IPS-20b (cell line): ENCODE measurements around the gene ANKS1B.

Experiments
- H3K27ac ChIP-seq: one replicate; pipeline ENCODE4 v1.5.1; 2013; ENCODE audit warnings: low read length
- H3K27me3 ChIP-seq: 2 replicates; pipeline ENCODE4 v1.6.1; 2013; ENCODE audit warnings: mild to moderate bottlenecking, low read length, inconsistent platforms; ENCODE audit not compliant: insufficient read depth
- H3K36me3 ChIP-seq: 2 replicates; pipeline ENCODE4 v1.6.1; 2013; ENCODE audit warnings: low read depth, mild to moderate bottlenecking, inconsistent platforms, low read length, moderate library complexity; ENCODE audit not compliant: insufficient read depth
- H3K4me1 ChIP-seq: 2 replicates; pipeline ENCODE4 v1.6.1; 2013; ENCODE audit warnings: mild to moderate bottlenecking, control low read depth, inconsistent platforms, low read length, moderate library complexity; ENCODE audit not compliant: insufficient read depth
- H3K4me3 ChIP-seq: 2 replicates; pipeline ENCODE4 v1.5.1; 2013; ENCODE audit warnings: mild to moderate bottlenecking, low read length, inconsistent platforms
- H3K9ac ChIP-seq: 2 replicates; pipeline ENCODE4 v1.6.1; 2013; ENCODE audit warnings: low read depth, mild to moderate bottlenecking, inconsistent platforms, low read length, moderate library complexity
- H3K9me3 ChIP-seq: 2 replicates; pipeline ENCODE4 v1.6.1; 2013; ENCODE audit warnings: mild to moderate bottlenecking, low read depth, low read length, inconsistent platforms; ENCODE audit not compliant: insufficient read depth

The ANKS1B gene

DNA sequence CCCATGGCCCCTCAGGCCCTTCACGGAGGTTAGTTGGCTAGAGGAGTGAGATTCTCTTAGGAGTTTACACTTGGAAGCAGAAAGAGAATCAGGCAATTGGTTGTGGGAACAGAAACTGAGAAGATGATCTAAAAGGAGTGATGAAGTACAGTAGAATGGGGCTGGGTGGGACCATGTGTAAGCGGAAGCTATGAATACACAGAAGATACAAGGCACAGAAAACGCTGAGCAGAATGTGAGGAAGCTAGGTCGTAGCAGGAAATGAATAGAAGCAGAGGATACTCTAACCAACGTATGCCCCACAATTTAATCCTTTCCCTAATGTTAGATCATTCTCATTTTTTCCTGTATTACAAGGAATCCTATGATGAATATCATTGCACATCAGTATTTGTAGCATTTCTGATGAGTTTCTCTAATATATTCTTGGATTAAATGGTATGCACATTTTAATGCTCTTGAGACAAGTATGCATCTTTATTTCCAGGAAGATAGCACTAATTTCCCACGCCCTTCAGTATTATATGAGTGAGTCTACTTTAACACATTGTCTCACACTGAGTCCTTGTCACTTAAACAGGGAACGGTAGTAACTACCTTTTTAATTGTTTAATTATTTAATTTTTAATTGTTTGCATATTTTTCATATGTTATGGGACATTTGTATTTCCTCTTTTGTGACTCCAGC, 1066.4 kb downstream of the ANKS1B start:
- H3K36me3 ChIP-seq = no peaks in the 10 kb centered on the region
- H3K27me3 ChIP-seq = no peaks in the 10 kb centered on the region
- H3K4me3 ChIP-seq = no peak overlapping the region
- H3K9me3 ChIP-seq = no peaks in the 10 kb centered on the region
- H3K4me1 ChIP-seq = no peaks in the 10 kb centered on the region
- no peak overlapping the region for H3K9ac ChIP-seq
- H3K27ac ChIP-seq = no peak overlapping the region

DNA sequence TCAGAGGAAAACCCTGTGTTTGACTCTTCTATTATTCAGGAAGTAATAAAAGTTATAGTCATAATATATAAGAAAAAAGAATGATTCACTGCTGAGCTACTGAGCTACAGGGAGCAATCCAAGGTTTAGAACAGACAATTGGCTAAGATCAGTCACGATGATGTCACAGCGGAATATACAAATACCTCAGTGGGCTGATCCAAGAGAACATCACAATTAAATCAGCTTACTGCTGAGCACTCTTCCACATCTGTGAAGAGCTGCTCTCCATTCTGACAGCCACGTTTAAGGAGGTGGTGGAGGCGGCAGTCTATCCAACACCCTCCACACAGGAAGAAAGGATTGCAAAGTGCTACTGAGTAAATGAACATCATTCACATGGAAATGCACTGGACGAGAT, 1068.6 kb downstream of the ANKS1B start:
- Histone ChIP-seq H3K27ac (no peak overlapping the region), H3K9me3 (no peaks in the 10 kb centered on the region), H3K4me1 (no peaks in the 10 kb centered on the region), H3K4me3 (no peak overlapping the region), H3K9ac (no peak overlapping the region), H3K27me3 (no peaks in the 10 kb centered on the region), H3K36me3 (no peaks in the 10 kb centered on the region)

DNA sequence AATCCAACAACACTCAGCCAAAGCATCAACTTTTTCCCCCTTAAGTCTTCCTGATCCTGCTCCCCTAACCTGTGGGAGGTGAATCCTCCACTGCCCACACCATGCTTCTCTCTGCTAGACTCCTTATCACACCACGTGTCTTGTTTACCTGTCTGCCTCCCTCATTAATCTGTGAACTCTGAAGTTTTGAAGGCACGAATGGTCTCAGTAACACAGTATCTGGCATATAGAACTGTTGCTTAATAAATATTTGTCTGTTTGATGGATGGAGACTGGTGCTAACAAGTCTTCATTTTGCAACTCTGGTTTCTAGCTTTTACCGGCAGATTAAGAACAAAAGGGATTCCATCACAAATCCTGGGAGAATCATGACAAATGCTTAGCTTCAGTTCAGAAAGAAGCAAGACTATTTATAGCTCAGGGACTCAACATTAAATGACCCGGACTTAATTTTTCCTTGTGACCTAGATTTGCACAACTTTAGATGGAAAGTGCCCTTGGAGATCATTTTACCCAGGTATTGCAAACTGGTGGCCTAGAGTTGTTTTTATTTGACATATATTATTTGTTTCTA, 1072.2 kb downstream of the ANKS1B start:
- Histone ChIP-seq H3K9ac (no peak overlapping the region), H3K4me1 (peaks cover 6% of the 10 kb centered on the region), H3K9me3 (no peaks in the 10 kb centered on the region), H3K36me3 (no peaks in the 10 kb centered on the region), H3K4me3 (no peak overlapping the region), H3K27ac (no peak overlapping the region), H3K27me3 (no peaks in the 10 kb centered on the region)

DNA sequence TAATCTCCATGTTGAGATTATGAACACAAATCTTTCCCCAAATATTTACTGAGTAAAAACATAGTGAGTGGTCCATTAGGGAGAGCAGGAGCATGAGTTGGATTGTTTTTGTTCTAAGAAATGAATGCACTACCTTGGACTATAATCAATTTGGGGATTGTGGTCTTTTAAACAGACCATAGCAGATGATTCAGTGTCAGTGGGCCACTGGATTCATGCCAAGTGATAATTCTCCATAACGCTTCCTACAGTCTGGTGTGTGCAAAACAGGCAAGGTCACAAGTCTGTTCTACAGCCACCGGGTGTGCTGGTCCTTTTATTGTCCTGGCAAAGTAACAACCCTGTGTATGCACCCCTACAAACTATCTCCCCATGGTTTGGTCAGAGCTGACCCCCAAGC, 1073.3 kb downstream of the ANKS1B start:
- H3K27me3 ChIP-seq = no peaks in the 10 kb centered on the region
- H3K4me3 ChIP-seq = no peak overlapping the region
- H3K9me3 ChIP-seq = no peaks in the 10 kb centered on the region
- H3K4me1 ChIP-seq = peaks cover 6% of the 10 kb centered on the region
- no peaks in the 10 kb centered on the region for H3K36me3 ChIP-seq
- H3K27ac ChIP-seq = no peak overlapping the region
- H3K9ac ChIP-seq = no peak overlapping the region

DNA sequence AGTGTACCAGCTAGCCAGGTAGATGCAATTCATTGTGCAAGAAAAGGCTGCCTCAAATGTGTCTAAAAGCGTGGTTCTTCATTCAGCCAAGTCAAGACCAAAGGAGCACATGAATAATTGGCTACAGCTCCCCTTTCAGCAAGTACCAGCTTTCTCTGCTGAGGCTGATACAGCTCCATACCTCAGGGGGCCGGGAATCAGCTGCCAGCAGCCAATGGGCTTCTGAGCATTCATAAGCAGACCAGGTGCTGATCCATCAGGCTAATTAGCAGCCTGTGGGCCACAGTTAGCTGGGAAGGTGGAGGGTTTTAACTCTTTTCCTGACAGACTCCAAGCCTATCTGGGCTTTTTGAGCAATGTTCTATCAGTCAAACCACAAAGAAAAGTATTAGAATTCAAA, 1075.0 kb downstream of the ANKS1B start:
- Histone ChIP-seq H3K4me1 (peaks cover 6% of the 10 kb centered on the region), H3K4me3 (no peak overlapping the region), H3K27ac (no peak overlapping the region), H3K36me3 (no peaks in the 10 kb centered on the region), H3K9ac (no peak overlapping the region), H3K27me3 (no peaks in the 10 kb centered on the region), H3K9me3 (no peaks in the 10 kb centered on the region)

DNA sequence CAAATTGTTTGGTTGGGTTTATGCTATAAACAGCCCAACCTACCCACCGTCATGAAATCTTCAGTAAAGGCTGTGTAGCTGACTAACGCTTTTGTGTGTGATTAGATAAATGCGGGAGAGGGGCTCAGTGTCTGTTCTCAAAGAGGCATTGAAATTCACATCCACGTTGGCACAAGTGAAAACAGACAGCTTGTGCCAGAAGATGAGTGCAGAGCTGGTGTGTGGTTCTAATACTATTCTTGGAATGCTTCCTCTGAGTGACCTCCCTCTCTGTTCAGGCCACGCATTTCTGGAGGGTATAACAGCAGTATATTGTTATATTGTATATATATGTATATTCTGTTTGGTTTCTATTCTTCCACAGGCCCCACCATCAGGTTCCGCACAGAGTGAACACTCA, 1075.9 kb downstream of the ANKS1B start:
- Histone ChIP-seq H3K9ac (no peak overlapping the region), H3K4me1 (peaks cover 6% of the 10 kb centered on the region), H3K9me3 (no peaks in the 10 kb centered on the region), H3K4me3 (no peak overlapping the region), H3K27me3 (no peaks in the 10 kb centered on the region), H3K36me3 (no peaks in the 10 kb centered on the region), H3K27ac (no peak overlapping the region)

DNA sequence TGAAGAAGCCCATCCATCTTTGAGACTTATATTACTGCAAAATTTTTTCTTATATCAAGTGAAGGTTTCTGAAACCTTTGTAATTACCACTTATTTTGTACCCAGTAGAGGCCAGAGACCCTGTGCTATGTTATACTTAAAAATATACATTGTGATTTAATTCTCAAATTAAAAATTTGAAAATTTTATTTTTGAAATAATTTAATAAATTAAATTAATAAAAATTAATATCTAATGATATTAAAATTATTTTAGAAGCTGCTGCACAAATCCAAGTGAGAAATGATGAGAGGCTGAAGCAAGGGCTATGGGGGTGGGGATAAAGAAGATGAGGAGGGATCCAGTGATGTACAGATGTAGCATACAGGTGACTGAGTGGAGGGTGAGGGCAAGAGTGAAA, 1080.9 kb downstream of the ANKS1B start:
- no peak overlapping the region for H3K4me3 ChIP-seq
- H3K27me3 ChIP-seq = peaks cover 9% of the 10 kb centered on the region; the same call in 1 of the 2 replicates
- no peaks in the 10 kb centered on the region for H3K36me3 ChIP-seq
- no peak overlapping the region for H3K9ac ChIP-seq
- no peaks in the 10 kb centered on the region; the same call in 1 of the 2 replicates for H3K4me1 ChIP-seq
- H3K27ac ChIP-seq = no peak overlapping the region
- H3K9me3 ChIP-seq = no peaks in the 10 kb centered on the region

DNA sequence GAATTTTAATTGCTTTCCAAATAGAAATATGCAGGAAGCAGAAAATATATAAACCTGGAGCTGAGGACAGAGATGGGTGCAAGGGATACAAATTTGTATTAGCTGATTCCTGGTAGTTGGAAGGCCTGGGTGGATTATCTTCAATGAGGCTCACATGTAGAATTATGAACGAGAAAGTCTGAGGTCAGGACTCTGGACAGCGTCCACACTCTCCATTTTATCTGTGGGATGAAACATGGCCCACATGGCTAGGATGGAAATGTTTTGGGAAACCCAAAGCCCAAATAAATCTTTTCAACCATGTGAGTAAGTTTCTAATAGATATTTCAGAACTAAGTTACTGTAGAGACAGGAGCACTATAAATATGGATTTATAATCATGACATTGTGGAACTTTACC, 1083.5 kb downstream of the ANKS1B start:
- no peak overlapping the region for H3K4me3 ChIP-seq
- no peaks in the 10 kb centered on the region for H3K9me3 ChIP-seq
- H3K36me3 ChIP-seq = no peaks in the 10 kb centered on the region
- H3K27ac ChIP-seq = no peak overlapping the region
- no peak overlapping the region for H3K9ac ChIP-seq
- H3K4me1 ChIP-seq = no peaks in the 10 kb centered on the region
- peaks cover 36% of the 10 kb centered on the region for H3K27me3 ChIP-seq

DNA sequence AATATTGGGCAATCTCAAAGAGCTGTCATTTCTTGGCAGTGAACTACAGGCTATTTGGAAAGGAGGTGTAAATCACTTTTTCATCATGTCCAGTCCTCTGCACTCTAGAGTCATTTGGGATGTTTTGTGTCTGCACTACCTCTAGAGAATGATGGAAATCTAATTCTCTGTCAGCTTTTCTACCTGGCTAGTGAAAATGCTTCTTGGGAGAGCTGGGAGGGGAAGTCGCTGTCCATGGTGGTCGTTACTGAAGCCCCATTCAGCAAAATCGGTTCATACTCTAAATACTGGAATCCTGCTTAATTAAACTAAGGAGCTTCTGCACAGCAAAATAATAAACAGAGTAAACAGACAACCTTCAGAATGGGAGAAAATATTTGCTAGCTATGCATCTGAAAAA, 1087.8 kb downstream of the ANKS1B start:
- Histone ChIP-seq H3K36me3 (no peaks in the 10 kb centered on the region), H3K9ac (no peak overlapping the region), H3K27me3 (peaks cover 75% of the 10 kb centered on the region), H3K4me3 (no peak overlapping the region), H3K9me3 (no peaks in the 10 kb centered on the region), H3K4me1 (peaks cover 8% of the 10 kb centered on the region; the same call in 1 of the 2 replicates), H3K27ac (no peak overlapping the region)

DNA sequence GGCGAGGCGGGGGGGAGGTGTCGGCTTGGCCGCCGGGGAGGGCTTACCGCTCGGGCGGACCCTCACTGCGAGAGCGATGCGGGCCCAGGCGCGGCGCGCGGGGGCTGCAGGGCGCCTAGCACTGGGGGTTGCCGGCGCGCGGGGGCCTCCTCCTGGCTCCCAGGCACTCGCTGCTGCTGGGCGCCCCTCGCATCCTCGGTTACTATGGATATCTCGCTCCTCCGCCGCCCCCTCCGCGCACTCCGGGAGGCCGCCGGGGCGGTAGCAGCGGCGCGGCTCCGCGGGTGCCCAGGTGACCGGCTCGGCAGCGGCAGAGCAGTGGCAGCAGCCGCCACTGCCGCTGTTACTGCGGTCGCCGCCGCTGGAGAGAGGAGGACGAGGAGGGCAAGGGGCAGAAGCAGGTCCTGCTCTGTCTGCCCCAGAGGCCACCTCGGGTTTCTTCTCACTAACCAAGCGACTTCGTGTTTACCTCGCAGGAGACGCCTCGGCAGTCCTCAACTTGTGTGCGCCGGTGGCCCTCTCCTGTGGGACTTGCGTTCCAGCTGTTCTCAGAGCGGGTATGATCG, 1089.6 kb downstream of the ANKS1B start:
- peaks cover 8% of the 10 kb centered on the region; the same call in 1 of the 2 replicates for H3K4me1 ChIP-seq
- H3K4me3 ChIP-seq = peak overlapping the region; percentile 55
- no peak overlapping the region for H3K27ac ChIP-seq
- no peak overlapping the region for H3K9ac ChIP-seq
- H3K27me3 ChIP-seq = peaks cover 93% of the 10 kb centered on the region
- no peaks in the 10 kb centered on the region for H3K9me3 ChIP-seq
- no peaks in the 10 kb centered on the region for H3K36me3 ChIP-seq

DNA sequence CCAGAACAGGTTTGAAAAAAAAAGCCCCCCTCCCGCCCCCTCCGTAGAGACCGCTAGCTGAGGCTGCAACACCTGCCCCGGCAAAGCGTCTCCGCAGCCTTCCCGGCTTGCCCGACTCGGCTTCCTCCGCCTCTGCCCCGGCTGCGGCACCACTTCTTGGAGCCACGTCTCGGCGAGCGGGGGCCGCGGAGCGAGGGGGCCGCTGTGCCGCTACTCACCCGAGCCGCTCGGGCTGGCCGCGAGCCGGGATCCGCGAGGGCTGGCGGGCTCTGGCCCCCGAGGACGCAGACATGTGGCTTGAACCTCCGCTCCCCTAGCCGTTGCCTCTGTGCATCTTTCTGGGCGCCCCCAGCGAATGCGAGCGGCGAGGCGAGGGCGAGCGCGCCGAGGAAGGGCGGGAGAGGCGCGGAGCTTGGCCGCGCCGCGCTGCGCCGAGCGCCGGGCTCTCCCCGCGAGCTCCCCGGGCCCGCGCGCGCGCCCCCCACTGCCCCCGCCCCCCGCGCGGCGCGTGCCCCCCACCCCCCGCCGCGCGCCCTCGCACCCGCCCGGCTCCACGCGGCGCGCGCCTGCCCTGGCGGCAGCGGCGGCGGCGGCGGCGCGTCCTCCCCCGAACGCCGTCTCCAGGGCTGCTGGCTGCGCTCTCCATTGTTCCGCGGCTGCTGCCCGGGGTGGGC, 1090.2 kb downstream of the ANKS1B start:
- H3K27ac ChIP-seq = no peak overlapping the region
- peak overlapping the region; percentile 58; the same call in 1 of the 2 replicates for H3K4me3 ChIP-seq
- peaks cover 8% of the 10 kb centered on the region; the same call in 1 of the 2 replicates for H3K4me1 ChIP-seq
- no peak overlapping the region for H3K9ac ChIP-seq
- no peaks in the 10 kb centered on the region for H3K9me3 ChIP-seq
- H3K36me3 ChIP-seq = no peaks in the 10 kb centered on the region
- H3K27me3 ChIP-seq = peaks cover 97% of the 10 kb centered on the region
